VCaP (cell line): ENCODE data around the gene TMEM134.

Source experiments
- H3K27ac ChIP-seq: fragments of 450-650 bp; 2 replicates; pipeline ENCODE4 v1.5.1; 2017
- CTCF ChIP-seq: fragments of 450-650 bp; conservative IDR thresholded peaks from 2 replicates; pipeline ENCODE4 v1.5.1; 2017; ENCODE audit warnings: mild to moderate bottlenecking, moderate library complexity

Gene TMEM134

GRCh38 chr11:67449116-67449844 is 19.8 kb downstream of the TMEM134 start:
- H3K27ac ChIP-seq, result no peak overlapping the region
- no peak for TF ChIP-seq CTCF

GRCh38 chr11:67448220-67448609 is 20.8 kb downstream of the TMEM134 start:
- H3K27ac ChIP-seq, result no peak overlapping the region
- no peak for TF ChIP-seq CTCF

- no peak for TF ChIP-seq CTCF
- no peak overlapping the region for H3K27ac ChIP-seq
These were observed 23.5 kb downstream of the TMEM134 start for GRCh38 chr11:67445515-67445914.

- H3K27ac ChIP-seq, result peak overlapping the region; percentile 98
- no peak for TF ChIP-seq CTCF
These were observed 26.3 kb downstream of the TMEM134 start for GRCh38 chr11:67442504-67443404.

DNA sequence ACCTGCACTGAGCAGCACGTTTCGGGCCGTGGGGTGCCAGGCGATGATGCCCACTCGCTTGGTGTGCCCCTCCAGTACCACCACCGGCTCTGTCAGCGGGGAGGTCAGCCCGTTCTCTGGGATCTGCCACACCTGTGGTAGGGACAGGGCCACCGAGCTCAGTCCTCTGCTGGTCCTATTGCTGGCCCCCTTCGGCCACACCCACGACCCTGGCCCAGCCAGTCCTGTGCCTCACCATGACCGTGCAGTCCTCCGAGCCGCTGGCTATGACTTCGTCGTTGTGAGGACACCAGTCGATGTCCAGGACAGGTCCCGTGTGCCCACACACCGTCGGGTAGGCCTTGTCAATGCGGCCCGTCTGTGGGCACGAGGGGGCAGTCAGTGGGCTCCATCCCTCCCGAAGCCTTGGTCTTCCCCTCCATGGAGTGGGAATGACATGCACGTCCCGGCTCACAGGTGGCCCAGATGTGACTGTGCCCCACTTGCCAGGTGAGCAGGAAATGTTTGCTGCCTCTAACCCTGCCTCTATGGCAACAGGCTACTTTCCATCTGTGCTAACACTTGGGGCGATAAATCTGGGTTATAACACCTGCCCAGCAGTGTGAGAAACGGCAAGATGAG is 27.2 kb downstream of the TMEM134 start:
- TF ChIP-seq CTCF, result no peak
- H3K27ac ChIP-seq, result peak overlapping the region; percentile 98

DNA sequence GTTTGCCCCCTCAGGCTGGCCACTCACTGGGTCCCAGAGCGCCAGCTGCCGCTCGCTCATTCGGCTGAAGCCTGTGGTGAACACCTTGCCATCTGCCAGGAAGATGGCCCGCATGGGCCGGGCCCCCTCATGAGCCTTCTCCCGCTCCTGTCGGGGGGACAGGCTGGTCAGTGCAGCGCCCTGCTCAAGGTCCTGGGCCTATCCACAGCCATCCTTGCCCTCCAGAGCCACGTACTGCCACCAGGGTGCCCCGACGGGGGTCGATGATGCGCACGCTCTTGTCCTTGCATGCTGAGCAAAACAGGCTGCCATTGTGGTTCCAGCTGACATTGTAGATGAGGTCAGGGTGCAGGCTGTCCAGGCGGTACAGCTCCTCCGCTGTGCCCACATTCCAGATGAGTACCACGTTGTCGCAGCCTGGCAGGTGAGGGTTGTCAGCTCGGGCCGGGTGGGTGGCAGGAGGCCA is 27.9 kb downstream of the TMEM134 start:
- peak overlapping the region; percentile 98 for H3K27ac ChIP-seq
- TF ChIP-seq CTCF, result no peak
